Spleen (tissue), 7 donors: ENCODE results near the gene TARP.

ENCODE experiments used
- POLR2A ChIP-seq, 3 donors: fragments of 450-650 bp; IDR thresholded peaks; one replicate each; pipeline ENCODE4 v1.5.1; 2017; ENCODE audit warnings: antibody characterized with exemption in 3 of 3, mild to moderate bottlenecking in 1 of 3
- POLR2AphosphoS5 ChIP-seq, 3 donors: sonication (generic); formaldehyde crosslinking; IDR thresholded peaks; one replicate each; pipeline ENCODE4 v1.5.1; 2017; ENCODE audit warnings: antibody characterized with exemption in 3 of 3
- TF ChIP-seq, protein P1 (sequence below), 11 experiments: fragments of 200-600 bp in 7 of 11; fragments of 450-650 bp in 4 of 11; sonication (generic) in 4 of 11; IDR thresholded peaks in 8 of 11; conservative IDR thresholded peaks in 3 of 11; 1 replicate in 7 of 11; 2 replicates in 4 of 11; pipeline versions ENCODE4 v1.4.0 to v1.8.0; 2016 to 2021; ENCODE audit warnings: antibody characterized with exemption in 11 of 11, inconsistent platforms in 4 of 11, mild to moderate bottlenecking in 1 of 11
- donor health status: DM: no; HTN: no; CAD: no; lungs with moderate emphysema.
- donor health status: DM: no; HTN: no; CAD: no.
- donor health status: DM: no; HTN: no; CAD: no.

DNA sequence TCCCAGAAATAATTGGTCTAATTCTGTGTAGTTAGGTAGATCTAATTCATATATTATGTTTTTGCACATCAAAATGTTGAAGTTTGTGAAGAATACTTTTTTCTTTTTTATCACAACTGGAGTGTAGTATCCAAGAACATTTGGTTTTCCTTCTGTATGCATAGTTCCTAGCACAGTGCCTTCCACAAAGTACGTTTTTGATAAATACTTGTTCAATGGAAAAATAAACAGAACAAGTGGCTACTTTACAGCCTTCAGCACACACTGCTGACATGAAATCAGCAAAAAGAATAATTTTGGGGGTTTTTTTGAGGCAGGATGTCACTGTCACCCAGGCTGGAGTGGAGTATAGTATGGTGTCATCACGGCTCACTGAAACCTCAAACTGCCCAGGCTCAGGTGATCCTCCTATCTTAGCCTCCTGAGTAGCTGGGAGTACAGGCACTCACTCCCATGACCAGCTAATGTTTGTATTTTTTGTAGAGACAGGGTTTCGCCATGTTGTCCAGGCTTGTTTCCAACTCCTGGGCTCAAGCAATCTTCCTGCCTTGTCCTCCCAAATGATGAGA lies 27.9 kb downstream of the TARP start:
- TF ChIP-seq POLR2AphosphoS5 (IDR thresholded peaks at IDR 0.05) (no peak), POLR2A (IDR thresholded peaks at IDR 0.05) (no peak)
- TF ChIP-seq, protein P1, sequence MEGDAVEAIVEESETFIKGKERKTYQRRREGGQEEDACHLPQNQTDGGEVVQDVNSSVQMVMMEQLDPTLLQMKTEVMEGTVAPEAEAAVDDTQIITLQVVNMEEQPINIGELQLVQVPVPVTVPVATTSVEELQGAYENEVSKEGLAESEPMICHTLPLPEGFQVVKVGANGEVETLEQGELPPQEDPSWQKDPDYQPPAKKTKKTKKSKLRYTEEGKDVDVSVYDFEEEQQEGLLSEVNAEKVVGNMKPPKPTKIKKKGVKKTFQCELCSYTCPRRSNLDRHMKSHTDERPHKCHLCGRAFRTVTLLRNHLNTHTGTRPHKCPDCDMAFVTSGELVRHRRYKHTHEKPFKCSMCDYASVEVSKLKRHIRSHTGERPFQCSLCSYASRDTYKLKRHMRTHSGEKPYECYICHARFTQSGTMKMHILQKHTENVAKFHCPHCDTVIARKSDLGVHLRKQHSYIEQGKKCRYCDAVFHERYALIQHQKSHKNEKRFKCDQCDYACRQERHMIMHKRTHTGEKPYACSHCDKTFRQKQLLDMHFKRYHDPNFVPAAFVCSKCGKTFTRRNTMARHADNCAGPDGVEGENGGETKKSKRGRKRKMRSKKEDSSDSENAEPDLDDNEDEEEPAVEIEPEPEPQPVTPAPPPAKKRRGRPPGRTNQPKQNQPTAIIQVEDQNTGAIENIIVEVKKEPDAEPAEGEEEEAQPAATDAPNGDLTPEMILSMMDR (IDR thresholded peaks at IDR 0.05 in 8 of 11, conservative IDR thresholded peaks at IDR 0.05 in 3 of 11), result no peak
